Left renal cortex interstitium (tissue), 4 donors: Measurements from ENCODE around the gene PI4KA. TPM values are rescaled to one million over a fixed set of nuclear protein-coding genes. Genes with fewer than 3 reads are reported as not detected.
"Not testable (repeated sequence)": the region's sequence is repeated elsewhere in the genome, so short reads cannot be mapped to it uniquely, and the experiment has no call there.

ENCODE experiments used
- DNase-seq, 4 donors: peaks; one replicate each; pipeline ENCODE4 v3.0.0-alpha.2; 2013; ENCODE audit warnings: low read depth in 4 of 4, low spot score in 2 of 4, missing footprints in 1 of 4
- polyA plus RNA-seq, 4 donors: library from polyadenylated mRNA; unstranded; fragments of 120-200 nt; gene quantifications; one replicate each; pipeline ENCODE4 v1.2.1, GENCODE V29; 2013; ENCODE audit not compliant: insufficient read length in 4 of 4

PI4KA gene
- polyA plus RNA-seq, 4 donors, result 54.2 to 105 (median 77.0) TPM

- DNase-seq, result not testable (repeated sequence)
Observed at GRCh38 chr22:20732431-20732830, 126.2 kb downstream of the PI4KA start.

GRCh38 chr22:20729194-20729593, 129.4 kb downstream of the PI4KA start:
- DNase-seq, result no peak

GRCh38 chr22:20728523-20729190, 130.0 kb downstream of the PI4KA start:
- no peak for DNase-seq

- no peak for DNase-seq
Observed at GRCh38 chr22:20727118-20728015, 131.2 kb downstream of the PI4KA start.

GRCh38 chr22:20725987-20726558, 132.5 kb downstream of the PI4KA start:
- DNase-seq, result no peak

GRCh38 chr22:20724676-20725454, 133.7 kb downstream of the PI4KA start:
- no peak for DNase-seq

GRCh38 chr22:20721409-20722218, 137.0 kb downstream of the PI4KA start:
- no peak for DNase-seq

GRCh38 chr22:20720692-20721408, 137.8 kb downstream of the PI4KA start:
- no peak for DNase-seq

- not testable (repeated sequence) for DNase-seq
Observed at GRCh38 chr22:20718727-20719126, 139.9 kb downstream of the PI4KA start.

- not testable (repeated sequence) for DNase-seq
Observed at GRCh38 chr22:20717981-20718380, 140.6 kb downstream of the PI4KA start.

- DNase-seq, result not testable (repeated sequence)
Observed at GRCh38 chr22:20717213-20717866, 141.3 kb downstream of the PI4KA start.

- not testable (repeated sequence) for DNase-seq
Observed at GRCh38 chr22:20713116-20713515, 145.5 kb downstream of the PI4KA start.

GRCh38 chr22:20709966-20710365, 148.6 kb downstream of the PI4KA start:
- DNase-seq, result not testable (repeated sequence)

GRCh38 chr22:20707549-20708118, 151.0 kb downstream of the PI4KA start:
- not testable (repeated sequence) for DNase-seq

- DNase-seq, result not testable (repeated sequence)
Observed at GRCh38 chr22:20703816-20704609, 154.6 kb downstream of the PI4KA start.

- not testable (repeated sequence) for DNase-seq
Observed at GRCh38 chr22:20703414-20703806, 155.2 kb downstream of the PI4KA start.
